Measurements from ENCODE around the gene ULK4. TPM values are rescaled to one million over a fixed set of nuclear protein-coding genes. Genes with fewer than 3 reads are reported as not detected.

ULK4 gene
- total RNA-seq, 3 donors from 2014 or later = 7.2 to 10.1 (median 9.5) TPM

GRCh38 chr3:41320953-41321641 lies 640.8 kb downstream of the ULK4 start:
- H3K4me1 ChIP-seq (ENCODE audit: low read depth) = no peaks in the 10 kb centered on the region
- no peak overlapping the region for H3K4me3 ChIP-seq
- DNase-seq (no peak), ATAC-seq (no peak)
- no peaks in the 10 kb centered on the region for H3K36me3 ChIP-seq (ENCODE audit: low read depth)
- H3K9me3 ChIP-seq = no peaks in the 10 kb centered on the region
- no peak for TF ChIP-seq CTCF (IDR thresholded peaks at IDR 0.05)
- intact Hi-C loops (cut with DNase I, micrococcal nuclease) = no loop called here

GRCh38 chr3:41318520-41318919 lies 643.4 kb downstream of the ULK4 start:
- no peaks in the 10 kb centered on the region for H3K36me3 ChIP-seq (ENCODE audit: low read depth)
- no peak for TF ChIP-seq CTCF (IDR thresholded peaks at IDR 0.05)
- H3K9me3 ChIP-seq = no peaks in the 10 kb centered on the region
- ATAC-seq (no peak), DNase-seq (no peak)
- no peaks in the 10 kb centered on the region for H3K4me1 ChIP-seq (ENCODE audit: low read depth)
- H3K4me3 ChIP-seq = no peak overlapping the region
- intact Hi-C loops (cut with DNase I, micrococcal nuclease) = no loop called here

GRCh38 chr3:41317718-41318117 lies 644.2 kb downstream of the ULK4 start:
- Histone ChIP-seq H3K36me3 (ENCODE audit: low read depth) (no peaks in the 10 kb centered on the region), H3K4me1 (ENCODE audit: low read depth) (no peaks in the 10 kb centered on the region), H3K4me3 (no peak overlapping the region), H3K9me3 (no peaks in the 10 kb centered on the region)
- no peak for TF ChIP-seq CTCF (IDR thresholded peaks at IDR 0.05)
- DNase-seq (no peak), ATAC-seq (no peak)
- intact Hi-C loops (cut with DNase I, micrococcal nuclease) = no loop called here

- intact Hi-C loops (cut with DNase I, micrococcal nuclease) = no loop called here
- Histone ChIP-seq H3K36me3 (ENCODE audit: low read depth) (no peaks in the 10 kb centered on the region), H3K4me3 (no peak overlapping the region), H3K4me1 (ENCODE audit: low read depth) (no peaks in the 10 kb centered on the region), H3K9me3 (no peaks in the 10 kb centered on the region)
- DNase-seq = no peak
- TF ChIP-seq CTCF (IDR thresholded peaks at IDR 0.05) = no peak
- ATAC-seq = no peak
These were observed 644.6 kb downstream of the ULK4 start for GRCh38 chr3:41317298-41317697.

GRCh38 chr3:41315126-41315525 lies 646.8 kb downstream of the ULK4 start:
- no peaks in the 10 kb centered on the region for H3K36me3 ChIP-seq (ENCODE audit: low read depth)
- no peaks in the 10 kb centered on the region for H3K4me1 ChIP-seq (ENCODE audit: low read depth)
- DNase-seq (no peak), ATAC-seq (no peak)
- TF ChIP-seq CTCF (IDR thresholded peaks at IDR 0.05) = no peak
- no peaks in the 10 kb centered on the region for H3K9me3 ChIP-seq
- intact Hi-C loops (cut with DNase I, micrococcal nuclease) = no loop called here
- H3K4me3 ChIP-seq = no peak overlapping the region

- intact Hi-C loops (cut with DNase I, micrococcal nuclease) = no loop called here
- H3K4me3 ChIP-seq = no peak overlapping the region
- no peak for ATAC-seq
These were observed 653.8 kb downstream of the ULK4 start for GRCh38 chr3:41308119-41308518.

More at GRCh38 chr3:41308119-41308518, 653.8 kb downstream of the ULK4 start:
- Histone ChIP-seq H3K36me3 (ENCODE audit: low read depth) (no peaks in the 10 kb centered on the region), H3K9me3 (no peaks in the 10 kb centered on the region), H3K4me1 (ENCODE audit: low read depth) (no peaks in the 10 kb centered on the region)
- TF ChIP-seq CTCF (IDR thresholded peaks at IDR 0.05) = no peak
- no peak for DNase-seq
